ENCODE results near the gene BTBD3.

The BTBD3 gene

DNA sequence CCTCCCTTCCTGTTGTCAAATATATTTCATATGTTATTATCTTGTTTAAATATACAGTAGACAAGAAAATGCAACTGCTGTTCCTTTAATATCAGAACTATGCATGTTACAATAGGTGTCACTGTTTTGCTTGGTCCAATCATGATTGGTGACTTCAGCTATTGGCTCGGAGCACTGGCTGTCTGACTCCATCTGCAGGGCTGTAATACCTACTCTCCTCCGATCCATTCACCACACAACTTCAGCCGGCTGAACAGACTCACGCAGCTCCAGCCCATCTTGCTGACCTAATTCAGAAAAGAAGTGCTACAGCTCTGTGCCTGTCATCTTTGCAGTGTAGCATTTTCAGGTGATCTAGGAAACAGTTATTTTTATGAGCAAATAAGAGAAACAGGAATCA lies at the start of gene BTBD3:
Gene BTBD3 (plus strand): TSS at position 231 of the 400 bp plus-strand sequence. CDS start 383 bp downstream, outside the sequence.
- peak; percentile 65 for DNase-seq

GRCh38 chr20:11869641-11870040 lies 48.1 kb upstream of the BTBD3 start:
- no peak for DNase-seq

GRCh38 chr20:11870411-11870810 lies 47.3 kb upstream of the BTBD3 start:
- DNase-seq, result no peak

DNA sequence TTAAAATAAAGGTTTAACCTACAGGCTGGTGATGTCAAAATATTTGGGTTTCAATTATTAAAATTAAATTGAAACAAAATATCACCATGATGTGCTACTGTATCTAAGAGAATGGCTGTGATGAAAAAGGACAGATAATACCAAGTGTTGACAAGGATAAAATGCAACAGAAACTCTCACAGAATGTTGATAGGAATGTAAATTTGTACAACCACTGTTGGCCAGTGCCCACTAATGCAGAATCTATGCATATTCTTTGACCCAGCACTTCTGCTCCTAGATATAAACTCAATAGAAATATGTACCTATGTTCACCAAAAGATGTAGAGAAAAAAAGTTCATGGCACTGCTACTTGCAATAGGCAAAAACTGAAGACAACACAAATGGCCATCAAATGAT lies 41.1 kb upstream of the BTBD3 start:
- DNase-seq, result no peak

DNA sequence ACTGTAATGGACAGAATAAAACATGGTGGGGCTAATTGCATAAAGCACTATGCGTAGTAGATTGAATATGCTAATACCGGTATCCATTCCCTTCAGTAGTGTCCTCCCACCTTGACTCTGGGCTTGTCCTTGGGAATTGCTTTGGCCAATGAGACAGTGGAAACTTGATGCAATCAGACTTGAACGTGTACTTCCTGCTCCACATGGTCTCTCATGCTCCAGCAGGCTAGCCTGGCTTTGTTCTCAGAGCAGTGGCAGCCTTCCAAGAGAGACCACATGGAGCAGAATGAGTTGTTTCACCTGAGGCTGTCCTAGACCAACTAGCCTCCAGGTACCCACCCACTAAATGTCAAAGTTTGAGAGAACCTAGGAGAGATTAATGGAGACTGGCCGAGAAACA lies 37.0 kb upstream of the BTBD3 start:
- no peak for DNase-seq

DNA sequence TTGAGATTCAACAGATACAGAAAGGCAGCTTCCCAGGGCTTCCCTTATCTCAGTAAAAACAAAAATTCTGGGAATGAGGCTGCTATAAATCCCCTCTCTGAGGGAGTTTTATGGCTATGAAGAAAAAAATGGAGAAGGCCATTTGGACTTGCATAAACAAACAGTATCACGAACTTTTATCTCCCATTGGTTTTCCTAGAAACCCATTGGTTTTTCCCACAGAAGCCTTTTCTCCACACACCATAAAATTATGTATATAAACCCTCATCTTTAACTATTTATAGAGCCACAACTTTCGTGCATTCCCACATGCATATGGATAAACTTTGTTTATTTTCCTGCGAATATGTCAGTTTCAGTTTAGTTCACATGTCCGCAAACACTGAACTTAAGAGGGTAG lies 36.2 kb upstream of the BTBD3 start:
- no peak for DNase-seq

DNA sequence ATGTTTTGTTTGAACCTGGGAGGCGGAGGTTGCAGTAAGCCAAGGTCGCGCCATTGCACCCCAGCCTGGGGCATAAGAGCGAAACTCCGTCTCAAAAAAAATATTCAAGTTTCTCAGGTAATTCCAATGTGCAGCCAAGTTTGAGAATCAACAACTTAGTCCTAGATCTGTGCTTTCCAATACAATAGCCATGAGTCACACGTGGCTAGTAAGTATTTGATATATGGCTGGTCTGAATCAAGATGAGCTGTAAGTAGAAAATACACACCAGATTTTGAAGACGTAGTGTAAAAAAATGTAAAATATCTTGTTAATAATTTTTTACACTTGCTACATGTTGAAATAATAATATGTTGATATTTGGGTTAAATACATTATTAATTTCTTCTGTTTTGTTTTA lies 35.0 kb upstream of the BTBD3 start:
- no peak for DNase-seq

- DNase-seq, result no peak
Observed at GRCh38 chr20:11888648-11889047, 29.0 kb upstream of the BTBD3 start.

DNA sequence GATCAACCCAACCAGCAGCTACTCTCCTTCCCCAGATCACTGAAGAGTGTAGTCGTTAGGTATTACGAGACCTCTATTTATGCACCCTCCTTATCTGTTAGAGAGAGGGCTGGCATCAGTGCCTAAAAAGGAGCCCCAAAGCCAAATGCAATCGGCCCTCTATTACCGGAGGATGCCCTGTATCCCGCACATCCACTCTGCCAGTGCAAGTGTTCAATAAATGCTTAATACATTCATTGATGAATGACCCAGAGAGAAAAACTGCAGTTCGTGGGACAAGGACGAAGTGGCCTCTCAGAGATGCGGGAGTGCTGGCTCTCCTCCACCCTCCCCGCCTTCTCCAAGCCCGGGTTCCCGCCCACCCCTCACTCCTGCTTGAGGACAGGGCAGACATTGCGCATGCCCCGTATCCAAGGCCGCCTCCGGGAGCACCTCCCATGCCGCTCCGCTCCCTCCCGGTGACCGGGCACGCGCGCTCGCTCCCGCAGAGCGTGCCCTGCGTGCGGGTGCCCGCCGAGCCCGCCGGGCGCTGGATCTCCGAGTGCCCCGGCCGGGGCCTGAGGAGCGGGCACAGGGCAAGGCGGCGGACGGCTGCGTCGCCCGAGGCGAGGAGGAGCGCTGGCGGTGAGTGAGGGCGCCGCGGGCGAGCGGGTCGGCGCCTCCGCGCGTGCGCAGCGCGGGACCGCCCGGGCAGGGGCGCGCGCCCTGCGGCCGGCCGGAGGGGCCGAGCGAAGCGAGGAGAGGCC lies 27.2 kb upstream of the BTBD3 start:
- DNase-seq, result peak; percentile 61

GRCh38 chr20:11891077-11891775 lies 26.5 kb upstream of the BTBD3 start:
- DNase-seq, result no peak

- peak; percentile 74 for DNase-seq
Observed at GRCh38 chr20:11891776-11892545, 25.7 kb upstream of the BTBD3 start.

DNA sequence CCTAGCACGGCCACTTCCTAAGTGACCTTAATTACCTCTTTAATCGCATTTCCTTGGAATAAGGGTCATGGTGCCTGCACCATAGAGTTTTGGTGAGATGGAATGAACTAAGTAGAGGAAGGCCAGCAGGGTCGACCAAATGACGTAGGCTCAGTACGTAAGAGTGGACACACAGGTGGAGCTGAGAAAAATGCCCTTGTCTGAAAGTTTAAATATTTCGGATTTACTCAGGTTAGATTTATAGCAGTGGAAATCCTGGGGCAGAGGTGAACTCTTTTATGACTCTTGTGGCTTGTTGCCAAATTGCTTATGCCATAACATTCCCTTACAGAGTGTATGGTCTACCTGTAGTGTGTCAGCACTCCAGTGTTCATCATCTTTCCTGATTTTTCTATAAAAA lies 23.6 kb upstream of the BTBD3 start:
- DNase-seq, result no peak

DNA sequence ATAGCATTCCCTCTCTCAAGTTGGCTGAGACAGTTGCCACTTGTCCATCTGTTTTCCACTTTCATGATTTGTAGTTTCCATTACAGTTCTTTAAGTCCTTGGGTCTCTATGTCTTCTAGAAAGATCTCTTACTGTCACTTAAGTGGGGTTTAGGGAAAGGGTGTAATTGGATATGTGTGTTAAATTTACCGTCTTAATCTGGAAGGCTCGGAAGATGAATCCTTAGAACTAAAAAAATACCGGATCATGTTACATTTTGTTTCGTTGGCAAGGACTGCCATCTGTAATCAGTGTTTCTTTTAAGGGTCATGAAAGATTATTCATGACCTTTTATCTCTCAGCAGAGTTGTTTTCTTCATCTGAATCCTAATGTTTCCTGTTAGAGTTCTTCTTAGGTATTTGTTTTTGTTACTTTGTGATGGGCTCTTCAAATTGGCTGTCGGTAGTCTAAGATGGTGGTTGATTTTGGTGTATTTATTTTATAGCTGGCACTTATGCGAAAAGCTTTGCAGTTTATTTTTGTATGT lies 21.8 kb upstream of the BTBD3 start:
- DNase-seq, result no peak

DNA sequence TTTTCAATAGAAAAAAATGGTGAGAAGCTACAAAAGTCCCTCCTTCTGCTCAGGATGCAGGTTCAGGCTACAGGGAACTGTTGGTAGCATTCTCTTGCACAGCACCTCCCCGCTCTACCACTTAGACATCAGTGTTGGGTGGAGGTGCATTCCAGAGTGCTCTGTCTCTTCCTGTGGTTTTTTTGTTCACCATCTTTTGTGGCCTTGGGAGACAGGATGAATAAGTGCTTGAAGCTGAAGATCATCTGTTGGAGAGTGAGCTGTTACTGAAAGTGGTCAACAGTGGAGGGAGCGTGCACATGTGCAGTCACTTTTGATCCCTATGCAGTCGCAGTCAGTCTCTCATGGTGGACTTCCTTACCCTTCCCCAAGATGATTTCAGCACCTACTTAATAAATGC lies 16.6 kb upstream of the BTBD3 start:
- no peak for DNase-seq

DNA sequence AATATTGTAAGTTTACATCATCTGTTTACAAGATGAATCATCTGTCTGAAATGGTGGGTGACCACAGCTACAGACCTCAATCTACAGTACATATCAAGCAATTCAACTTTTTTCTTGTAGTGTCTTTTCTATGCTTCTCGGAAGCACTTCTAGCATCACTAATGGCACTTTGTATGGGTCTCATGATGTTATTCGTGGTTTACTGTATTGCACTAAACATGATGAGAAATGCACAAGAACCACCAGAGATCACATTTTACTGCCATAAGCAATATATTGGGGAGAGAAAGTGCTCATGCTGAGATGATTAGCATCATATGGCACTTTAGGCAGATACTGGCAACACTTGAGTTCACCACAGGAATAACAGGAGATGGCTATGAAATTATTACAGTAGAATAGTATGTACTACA lies 15.4 kb upstream of the BTBD3 start:
- DNase-seq, result no peak

DNA sequence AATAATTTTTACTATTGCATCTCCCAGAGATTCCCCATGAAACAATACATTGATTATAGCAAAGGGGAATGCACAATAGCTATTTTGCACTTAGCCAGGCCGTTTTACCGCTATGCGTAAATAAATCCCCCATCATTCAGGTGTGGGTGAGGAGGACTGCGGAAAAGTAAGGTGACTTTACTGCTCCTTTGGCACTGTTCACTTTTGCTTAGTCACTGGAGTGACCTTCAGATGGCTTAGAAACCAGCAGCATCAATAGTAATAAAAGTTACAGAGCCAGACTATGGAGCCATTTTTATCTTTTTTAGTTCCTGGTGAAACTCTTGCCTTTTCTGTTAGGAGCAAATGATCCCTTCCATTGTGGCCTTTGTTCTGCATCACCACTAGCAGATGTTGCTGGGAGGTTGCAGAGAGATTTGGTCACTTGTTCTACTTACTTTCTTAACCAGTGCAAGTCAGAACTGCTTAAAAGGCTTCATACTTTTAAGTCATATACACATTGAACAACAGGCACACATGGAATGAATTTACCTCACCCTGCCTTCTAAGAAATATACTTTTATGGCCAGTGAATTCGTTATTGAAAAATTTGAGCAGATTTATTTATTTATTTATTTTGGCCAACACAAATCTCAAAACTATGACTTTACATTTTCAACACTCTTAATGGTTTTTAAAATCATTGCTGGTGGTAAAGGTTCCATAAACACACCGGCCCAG lies 12.1 kb upstream of the BTBD3 start:
- DNase-seq, result no peak

DNA sequence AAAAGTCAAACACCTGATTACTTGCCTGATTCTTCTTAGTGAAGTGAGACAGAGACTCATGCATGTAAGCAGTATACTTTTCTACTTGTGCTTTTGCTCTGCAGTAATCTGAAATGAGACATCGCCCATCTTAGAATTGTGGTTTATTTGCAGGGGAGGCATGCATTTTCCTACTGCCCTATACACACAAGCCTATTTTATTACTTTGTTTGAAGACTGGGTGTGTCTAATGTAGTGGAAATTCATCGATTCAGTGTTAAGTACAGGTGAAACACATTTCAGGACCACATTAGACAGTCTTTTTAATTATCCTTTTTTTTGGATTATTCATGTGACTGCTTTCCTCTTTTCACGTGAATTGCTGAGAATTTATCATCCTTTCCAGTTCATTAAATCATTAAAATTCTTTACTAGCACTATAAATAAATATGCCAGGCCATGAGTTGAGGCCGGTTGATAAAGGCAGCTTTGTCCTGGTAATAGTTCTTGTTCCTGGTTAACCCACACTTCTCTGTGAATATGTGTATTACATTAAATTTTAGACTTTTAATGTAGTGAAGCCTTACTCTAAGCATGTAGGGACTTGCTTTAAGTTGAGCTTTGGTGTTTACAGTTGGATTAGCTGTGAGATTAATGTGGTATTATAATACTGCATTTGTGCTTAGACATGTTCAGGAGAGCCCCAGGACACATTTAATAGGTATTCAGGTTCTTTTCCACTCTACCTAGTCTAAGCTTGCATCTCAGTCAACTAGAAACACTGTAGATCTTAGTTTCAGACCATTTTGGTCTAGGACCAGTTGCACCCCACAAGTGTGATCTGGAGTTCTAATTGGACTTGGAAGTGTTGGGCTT lies 10.8 kb upstream of the BTBD3 start:
- no peak for DNase-seq

GRCh38 chr20:11907621-11908020 lies 10.1 kb upstream of the BTBD3 start:
- DNase-seq, result no peak

- DNase-seq, result no peak
Observed at GRCh38 chr20:11912013-11912658, 5.6 kb upstream of the BTBD3 start.

- DNase-seq, result no peak
Observed at GRCh38 chr20:11912659-11913415, 4.9 kb upstream of the BTBD3 start.

Measured in NCI-H2029 treated with DMSO at 0.1 percent for 48 hours (cell line).